ENCODE measurements around the gene THOC5. TPM values are rescaled to one million over a fixed set of nuclear protein-coding genes. Genes with fewer than 3 reads are reported as not detected.

The THOC5 gene
- total RNA-seq, 2 donors from 2014 or later: 61.1 to 89.7 TPM

DNA sequence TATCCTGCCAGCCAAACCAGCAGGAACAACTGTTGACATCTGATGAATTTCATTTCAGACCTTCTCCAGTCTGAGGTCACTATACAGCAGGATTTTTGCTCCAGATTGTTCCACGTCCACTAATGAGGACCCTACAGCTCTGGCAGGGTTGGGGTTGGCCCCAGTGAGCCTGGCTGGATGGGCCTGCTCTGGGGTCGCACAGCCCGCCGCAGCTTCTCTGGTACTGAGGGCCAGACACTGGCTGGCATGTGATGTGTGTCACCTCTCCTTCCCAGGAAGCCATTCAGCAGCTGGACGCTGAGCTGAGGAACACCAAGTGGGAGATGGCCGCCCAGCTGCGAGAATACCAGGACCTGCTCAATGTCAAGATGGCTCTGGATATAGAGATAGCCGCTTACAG lies 68.1 kb downstream of the THOC5 start:
- H3K9ac ChIP-seq (ENCODE audit: extremely low read depth, low read length, poor library complexity, severe bottlenecking): no peak overlapping the region
- H3K27ac ChIP-seq (ENCODE audit: low read depth, low read length): no peak overlapping the region
- Mint-ChIP-seq H3K9me3 (peaks cover 6% of the 10 kb centered on the region), H3K27ac (no peak overlapping the region), H3K4me1 (peaks cover 10% of the 10 kb centered on the region), H3K36me3 (ENCODE audit: low read depth) (peaks cover 4% of the 10 kb centered on the region), H3K4me3 (no peak overlapping the region), H3K27me3 (ENCODE audit: insufficient read depth) (peaks cover 22% of the 10 kb centered on the region)
- H3K4me3 ChIP-seq (ENCODE audit: low read length): no peak overlapping the region
- 84 to 89% methylated on average over 5 to 8 of the region's 8 CpGs for WGBS, 2 experiments (ENCODE audit: insufficient coverage in 1 of 2, insufficient read length in 1 of 2)
- peaks cover 22% of the 10 kb centered on the region for H3K27me3 ChIP-seq (ENCODE audit: control insufficient read depth, insufficient read depth, low read length, poor library complexity, severe bottlenecking)
- no peaks in the 10 kb centered on the region for H3K9me3 ChIP-seq (ENCODE audit: control insufficient read depth, low read length)
- TF ChIP-seq, protein P1, sequence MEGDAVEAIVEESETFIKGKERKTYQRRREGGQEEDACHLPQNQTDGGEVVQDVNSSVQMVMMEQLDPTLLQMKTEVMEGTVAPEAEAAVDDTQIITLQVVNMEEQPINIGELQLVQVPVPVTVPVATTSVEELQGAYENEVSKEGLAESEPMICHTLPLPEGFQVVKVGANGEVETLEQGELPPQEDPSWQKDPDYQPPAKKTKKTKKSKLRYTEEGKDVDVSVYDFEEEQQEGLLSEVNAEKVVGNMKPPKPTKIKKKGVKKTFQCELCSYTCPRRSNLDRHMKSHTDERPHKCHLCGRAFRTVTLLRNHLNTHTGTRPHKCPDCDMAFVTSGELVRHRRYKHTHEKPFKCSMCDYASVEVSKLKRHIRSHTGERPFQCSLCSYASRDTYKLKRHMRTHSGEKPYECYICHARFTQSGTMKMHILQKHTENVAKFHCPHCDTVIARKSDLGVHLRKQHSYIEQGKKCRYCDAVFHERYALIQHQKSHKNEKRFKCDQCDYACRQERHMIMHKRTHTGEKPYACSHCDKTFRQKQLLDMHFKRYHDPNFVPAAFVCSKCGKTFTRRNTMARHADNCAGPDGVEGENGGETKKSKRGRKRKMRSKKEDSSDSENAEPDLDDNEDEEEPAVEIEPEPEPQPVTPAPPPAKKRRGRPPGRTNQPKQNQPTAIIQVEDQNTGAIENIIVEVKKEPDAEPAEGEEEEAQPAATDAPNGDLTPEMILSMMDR (conservative IDR thresholded peaks at IDR 0.05): no peak
- no peak for DNase-seq
- H3K4me1 ChIP-seq (ENCODE audit: control insufficient read depth, insufficient read depth, low read length): no peaks in the 10 kb centered on the region
- H3K36me3 ChIP-seq (ENCODE audit: control insufficient read depth, insufficient read depth, low read length): peaks cover 3% of the 10 kb centered on the region

DNA sequence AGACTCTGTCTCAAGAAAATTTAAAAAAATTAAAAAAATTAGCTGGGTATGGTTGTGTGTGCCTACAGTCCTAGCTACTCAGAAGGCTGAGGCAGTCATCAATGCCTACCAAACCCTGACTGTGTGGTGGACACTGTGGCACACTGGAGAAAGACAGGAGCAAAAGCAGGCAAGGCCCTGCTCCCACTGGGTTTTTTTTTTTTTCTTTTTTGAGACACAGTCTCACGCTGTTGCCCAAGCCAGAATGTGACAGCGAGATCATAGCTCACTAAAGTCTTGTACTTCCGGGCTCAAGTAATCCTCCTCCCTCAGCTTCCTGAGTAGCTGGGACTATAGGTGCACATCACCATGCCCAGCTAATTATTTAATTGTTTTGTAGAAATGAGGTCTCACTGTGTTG lies 68.9 kb downstream of the THOC5 start:
- Histone ChIP-seq H3K27me3 (ENCODE audit: control insufficient read depth, insufficient read depth, low read length, poor library complexity, severe bottlenecking) (peaks cover 30% of the 10 kb centered on the region), H3K4me1 (ENCODE audit: control insufficient read depth, insufficient read depth, low read length) (no peaks in the 10 kb centered on the region), H3K36me3 (ENCODE audit: control insufficient read depth, insufficient read depth, low read length) (peaks cover 3% of the 10 kb centered on the region), H3K9ac (ENCODE audit: extremely low read depth, low read length, poor library complexity, severe bottlenecking) (no peak overlapping the region), H3K27ac (ENCODE audit: low read depth, low read length) (no peak overlapping the region), H3K9me3 (ENCODE audit: control insufficient read depth, low read length) (no peaks in the 10 kb centered on the region), H3K4me3 (ENCODE audit: low read length) (no peak overlapping the region)
- WGBS, 2 experiments (ENCODE audit: insufficient coverage in 1 of 2, insufficient read length in 1 of 2): 90 to 92% methylated on average over 3 of the region's 3 CpGs
- peaks cover 7% of the 10 kb centered on the region for H3K9me3 Mint-ChIP-seq
- no peak overlapping the region for H3K27ac Mint-ChIP-seq
- no peak overlapping the region for H3K4me3 Mint-ChIP-seq
- peaks cover 30% of the 10 kb centered on the region for H3K27me3 Mint-ChIP-seq (ENCODE audit: insufficient read depth)
- TF ChIP-seq, protein P1 (conservative IDR thresholded peaks at IDR 0.05): no peak
- no peak for DNase-seq
- H3K4me1 Mint-ChIP-seq: peaks cover 10% of the 10 kb centered on the region
- H3K36me3 Mint-ChIP-seq (ENCODE audit: low read depth): peaks cover 4% of the 10 kb centered on the region

DNA sequence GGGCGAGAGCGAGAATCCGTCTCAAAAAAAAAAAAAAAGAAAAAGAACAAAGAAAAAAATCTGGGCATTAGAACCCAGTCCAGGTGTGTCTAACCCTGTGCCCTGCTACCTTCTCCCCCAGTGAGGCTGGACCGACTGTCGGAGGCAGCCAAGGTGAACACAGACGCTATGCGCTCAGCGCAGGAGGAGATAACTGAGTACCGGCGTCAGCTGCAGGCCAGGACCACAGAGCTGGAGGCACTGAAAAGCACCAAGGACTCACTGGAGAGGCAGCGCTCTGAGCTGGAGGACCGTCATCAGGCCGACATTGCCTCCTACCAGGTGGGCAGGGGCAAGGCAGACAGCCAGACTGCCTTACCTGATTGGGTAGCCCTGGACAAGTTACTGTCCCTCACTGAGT lies 70.3 kb downstream of the THOC5 start:
- H3K27me3 ChIP-seq (ENCODE audit: control insufficient read depth, insufficient read depth, low read length, poor library complexity, severe bottlenecking): peaks cover 44% of the 10 kb centered on the region
- H3K27ac Mint-ChIP-seq: no peak overlapping the region
- no peak overlapping the region for H3K9ac ChIP-seq (ENCODE audit: extremely low read depth, low read length, poor library complexity, severe bottlenecking)
- no peak for DNase-seq
- no peaks in the 10 kb centered on the region for H3K9me3 ChIP-seq (ENCODE audit: control insufficient read depth, low read length)
- no peak overlapping the region for H3K4me3 ChIP-seq (ENCODE audit: low read length)
- H3K9me3 Mint-ChIP-seq: peaks cover 9% of the 10 kb centered on the region
- H3K27me3 Mint-ChIP-seq (ENCODE audit: insufficient read depth): peaks cover 44% of the 10 kb centered on the region
- TF ChIP-seq, protein P1 (conservative IDR thresholded peaks at IDR 0.05): no peak
- H3K4me1 ChIP-seq (ENCODE audit: control insufficient read depth, insufficient read depth, low read length): no peaks in the 10 kb centered on the region
- H3K36me3 ChIP-seq (ENCODE audit: control insufficient read depth, insufficient read depth, low read length): no peaks in the 10 kb centered on the region
- H3K4me3 Mint-ChIP-seq: no peak overlapping the region
- 83 to 95% methylated on average over 8 to 13 of the region's 13 CpGs for WGBS, 2 experiments (ENCODE audit: insufficient coverage in 1 of 2, insufficient read length in 1 of 2)
- H3K27ac ChIP-seq (ENCODE audit: low read depth, low read length): no peak overlapping the region
- H3K36me3 Mint-ChIP-seq (ENCODE audit: low read depth): peaks cover 2% of the 10 kb centered on the region
- peaks cover 16% of the 10 kb centered on the region for H3K4me1 Mint-ChIP-seq
